Measurements from ENCODE around the gene IFI16.

DNA sequence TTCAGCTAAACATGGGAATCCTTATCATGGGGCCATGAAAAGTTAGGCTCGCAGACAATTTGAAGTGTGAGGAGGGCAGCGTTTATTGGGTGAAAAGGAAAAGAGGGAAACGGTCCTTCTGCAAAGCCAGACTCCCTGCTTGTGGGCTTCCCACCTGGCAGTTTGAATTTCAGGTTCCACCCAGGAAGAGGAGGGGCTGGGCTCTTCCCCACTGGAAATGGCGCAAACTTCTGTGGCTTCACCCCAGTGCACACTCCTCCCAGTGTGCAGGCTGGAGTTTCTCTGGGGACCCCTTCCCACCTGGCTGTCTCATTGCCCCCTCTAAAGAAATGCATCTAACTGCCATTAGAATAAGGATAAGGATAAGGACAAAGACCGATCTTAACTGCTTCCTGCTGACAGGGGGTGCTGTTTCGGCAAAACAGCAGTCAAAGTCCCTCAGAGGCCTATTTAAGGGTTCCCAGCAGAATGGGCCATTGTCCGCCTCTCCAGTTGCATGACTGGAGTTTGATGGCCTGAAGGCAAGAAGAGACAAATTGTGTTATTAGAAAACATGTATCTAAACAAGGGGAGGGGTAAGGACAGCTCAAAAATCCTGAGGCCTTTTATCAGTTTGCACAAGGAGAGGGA is 46.5 kb downstream of the IFI16 start:
- no peak for TF ChIP-seq CTCF (IDR thresholded peaks at IDR 0.05)
- no peak for TF ChIP-seq POLR2A (IDR thresholded peaks at IDR 0.05)

All from esophagus squamous epithelium (tissue), 4 donors.